Adrenal gland (tissue), 12 donors: ENCODE results near the gene CDC5L. TPM values are rescaled to one million over a fixed set of nuclear protein-coding genes. Genes with fewer than 3 reads are reported as not detected.
"Not testable (repeated sequence)": the region's sequence is repeated elsewhere in the genome, so short reads cannot be mapped to it uniquely, and the experiment has no call there.

Experiments
- DNase-seq, 7 donors: peaks; one replicate each; pipeline ENCODE4 v3.0.0-alpha.2; 2019 to 2020
- H3K27ac ChIP-seq, 5 donors: fragments of 200-600 bp; sonication (generic) in 4 of 5; 1 replicate in 3 of 5; 2 replicates in 2 of 5; pipeline versions ENCODE4 v1.5.1 to v1.8.0; 2016 to 2020; ENCODE audit warnings: mild to moderate bottlenecking in 1 of 5
- H3K27me3 ChIP-seq: fragments of 200-600 bp; 2 replicates; pipeline ENCODE4 v1.8.0; 2021
- H3K36me3 ChIP-seq, 2 donors: fragments of 200-600 bp; replicated peaks in 1 of 2; 1 replicate in 1 of 2; 2 replicates in 1 of 2; pipeline versions ENCODE4 v1.5.1 to v1.8.0; 2018 to 2022
- H3K4me1 ChIP-seq, 2 donors: fragments of 200-600 bp; replicated peaks in 1 of 2; 1 replicate in 1 of 2; 2 replicates in 1 of 2; pipeline versions ENCODE4 v1.5.1 to v1.8.0; 2018 to 2021
- H3K4me3 ChIP-seq, 4 donors: fragments of 200-600 bp; sonication (generic) in 3 of 4; one replicate each; pipeline ENCODE4 v1.5.1; 2016 to 2018
- H3K9me3 ChIP-seq, 3 donors: fragments of 200-600 bp; sonication (generic) in 1 of 3; replicated peaks in 1 of 3; 1 replicate in 2 of 3; 2 replicates in 1 of 3; pipeline versions ENCODE4 v1.5.1 to v1.8.0; 2016 to 2021
- POLR2A ChIP-seq, 2 donors: fragments of 450-650 bp; IDR thresholded peaks; one replicate each; pipeline ENCODE4 v1.6.1; 2017; ENCODE audit warnings: antibody characterized with exemption in 2 of 2, mild to moderate bottlenecking in 2 of 2, moderate library complexity in 1 of 2
- WGBS, 4 donors: extraction: QIAGEN DNeasy Blood & Tissue Kit in 2 of 4; methylation state at CpG; one replicate each; pipeline versions ENCODE4 v1.1.5 to v1.1.7; 2013 to 2017; 5-methylcytosine and 5-hydroxymethylcytosine counted together
- intact Hi-C, 2 donors: fragments of 100-400 bp; cut with DNase I; formaldehyde crosslinking; loops; one replicate each; pipeline versions ENCODE4 v1.14.1 to v1.15.0; 2022 to 2023
- polyA plus RNA-seq, 3 donors: library from polyadenylated mRNA; stranded (reverse); fragments of 200-250 nt in 2 of 3; fragments of 350-450 nt in 1 of 3; fragmentation: Illumina TruSeq in 1 of 3; extraction: RNeasy Lipid Tissue Mini Kit (QIAGEN cat#74804) in 1 of 3; gene quantifications; one replicate each; pipeline ENCODE4 v1.2.3, GENCODE V29; 2013 to 2014
- total RNA-seq, 9 donors: library from RNA; depleted of rRNA in 4 of 9; stranded (reverse); fragments of >200 nt in 4 of 9; fragments of 120-200 nt in 1 of 9; fragmentation: NEBNext Ultra II Directional in 1 of 9; extraction: Animal tissue kit (Norgen Biotek cat#: 25700) in 1 of 9; gene quantifications; one replicate each; pipeline versions ENCODE4 v1.1.0 to v1.2.4, GENCODE V29; 2013 to 2023
- TF ChIP-seq, protein P1 (sequence below), 6 experiments: fragments of 450-650 bp in 4 of 6; fragments of 200-600 bp in 2 of 6; sonication (generic) in 1 of 6; IDR thresholded peaks; 1 replicate in 5 of 6; 2 replicates in 1 of 6; pipeline versions ENCODE4 v1.5.1 to v1.8.0; 2016 to 2021; ENCODE audit warnings: antibody characterized with exemption in 6 of 6, mild to moderate bottlenecking in 2 of 6, moderate library complexity in 1 of 6
- donor health status: healthy with polysubstance abuse.
- donor health status: Bipolar disorder and iron deficiency.
- donor health status: DM: yes; HTN: yes; CAD: no.
- donor health status: DM: no; HTN: no; CAD: no.
- donor health status: DM: no; HTN: no; CAD: no.
- donor health status: DM: yes; HTN: yes; CAD: no.

CDC5L gene
- total and polyA plus RNA-seq, 12 donors, result 5.6 to 39.3 (median 20.8) TPM

DNA sequence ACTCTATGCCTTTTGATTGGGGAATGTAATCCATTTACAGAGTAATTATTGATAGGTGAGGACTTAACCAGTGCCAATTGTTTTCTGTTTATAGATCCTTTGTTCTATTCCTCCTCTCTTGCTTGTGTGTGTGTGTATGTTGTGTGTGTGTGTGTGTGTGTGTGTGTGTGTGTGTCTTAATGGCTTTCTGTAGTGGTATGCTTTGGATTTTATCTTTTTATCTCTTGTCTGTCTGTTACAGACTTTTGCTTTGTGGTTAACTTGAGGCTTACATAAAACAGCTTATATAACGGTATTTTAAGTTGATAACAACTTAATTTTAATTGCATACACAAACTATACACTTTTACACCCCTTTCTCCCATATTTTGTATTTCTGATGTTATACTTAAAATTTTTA is 54.7 kb downstream of the CDC5L start:
- peaks cover 0 to 18% of the 10 kb centered on the region in 2 donors for H3K36me3 ChIP-seq
- no peak overlapping the region for H3K27ac ChIP-seq
- DNase-seq, result no peak
- H3K4me3 ChIP-seq, result no peak overlapping the region
- WGBS, 4 donors, result 95 to 100% (median 96%) methylated on average over 1 of the region's 1 CpG
- H3K9me3 ChIP-seq, result peaks cover 0 to 16% (median 10%) of the 10 kb centered on the region in 3 donors
- intact Hi-C loops, result no loop called here
- H3K4me1 ChIP-seq, result no peaks in the 10 kb centered on the region
- H3K27me3 ChIP-seq, result no peaks in the 10 kb centered on the region
- no peak for TF ChIP-seq POLR2A (IDR thresholded peaks at IDR 0.05)
- TF ChIP-seq, protein P1, sequence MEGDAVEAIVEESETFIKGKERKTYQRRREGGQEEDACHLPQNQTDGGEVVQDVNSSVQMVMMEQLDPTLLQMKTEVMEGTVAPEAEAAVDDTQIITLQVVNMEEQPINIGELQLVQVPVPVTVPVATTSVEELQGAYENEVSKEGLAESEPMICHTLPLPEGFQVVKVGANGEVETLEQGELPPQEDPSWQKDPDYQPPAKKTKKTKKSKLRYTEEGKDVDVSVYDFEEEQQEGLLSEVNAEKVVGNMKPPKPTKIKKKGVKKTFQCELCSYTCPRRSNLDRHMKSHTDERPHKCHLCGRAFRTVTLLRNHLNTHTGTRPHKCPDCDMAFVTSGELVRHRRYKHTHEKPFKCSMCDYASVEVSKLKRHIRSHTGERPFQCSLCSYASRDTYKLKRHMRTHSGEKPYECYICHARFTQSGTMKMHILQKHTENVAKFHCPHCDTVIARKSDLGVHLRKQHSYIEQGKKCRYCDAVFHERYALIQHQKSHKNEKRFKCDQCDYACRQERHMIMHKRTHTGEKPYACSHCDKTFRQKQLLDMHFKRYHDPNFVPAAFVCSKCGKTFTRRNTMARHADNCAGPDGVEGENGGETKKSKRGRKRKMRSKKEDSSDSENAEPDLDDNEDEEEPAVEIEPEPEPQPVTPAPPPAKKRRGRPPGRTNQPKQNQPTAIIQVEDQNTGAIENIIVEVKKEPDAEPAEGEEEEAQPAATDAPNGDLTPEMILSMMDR (IDR thresholded peaks at IDR 0.05), result no peak

DNA sequence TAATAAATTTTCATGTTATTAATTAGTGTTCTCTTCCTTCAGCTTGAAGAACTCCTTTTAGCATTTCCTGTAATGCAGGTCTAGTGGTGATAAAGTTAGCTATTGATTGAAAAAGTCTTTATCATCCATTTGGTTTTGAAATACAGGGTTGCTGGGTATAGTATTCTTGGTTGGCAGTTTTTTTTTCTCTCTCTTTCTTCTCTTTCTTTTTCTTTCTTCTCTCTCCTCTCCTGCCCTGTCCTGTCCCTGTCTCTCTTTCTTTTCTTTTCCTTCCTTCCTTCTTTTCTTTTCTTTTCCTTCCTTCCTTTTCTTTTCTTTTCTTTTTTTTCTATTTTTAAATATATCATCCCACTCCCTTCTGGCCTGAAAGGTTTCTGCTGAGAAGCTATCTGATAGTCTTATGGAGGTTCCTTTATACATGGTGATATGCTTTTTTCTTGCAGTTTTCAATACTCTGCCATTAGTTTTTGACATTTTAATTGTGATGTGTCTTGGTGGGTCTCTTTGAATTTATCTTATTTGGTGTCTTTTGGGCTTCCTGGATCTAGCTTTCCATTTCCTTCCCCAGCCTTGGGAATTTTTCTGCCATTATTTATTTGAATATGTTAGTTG is 55.4 kb downstream of the CDC5L start:
- TF ChIP-seq, protein P1 (IDR thresholded peaks at IDR 0.05), result no peak
- TF ChIP-seq POLR2A (IDR thresholded peaks at IDR 0.05), result no peak
- Histone ChIP-seq H3K4me1 (no peaks in the 10 kb centered on the region), H3K9me3 (peaks cover 0 to 16% (median 10%) of the 10 kb centered on the region in 3 donors), H3K4me3 (no peak overlapping the region), H3K27me3 (no peaks in the 10 kb centered on the region), H3K27ac (no peak overlapping the region), H3K36me3 (peaks cover 0 to 24% of the 10 kb centered on the region in 2 donors)
- intact Hi-C loops, result no loop called here
- DNase-seq, result no peak

GRCh38 chr6:44444853-44445252 is 57.3 kb downstream of the CDC5L start:
- DNase-seq, result no peak
- intact Hi-C loops, result no loop called here
- no peak for TF ChIP-seq POLR2A (IDR thresholded peaks at IDR 0.05)
- TF ChIP-seq, protein P1 (IDR thresholded peaks at IDR 0.05), result no peak
- no peak overlapping the region for H3K4me3 ChIP-seq
- peaks cover 0 to 16% (median 10%) of the 10 kb centered on the region in 3 donors for H3K9me3 ChIP-seq
- H3K27ac ChIP-seq, result no peak overlapping the region
- H3K4me1 ChIP-seq, result no peaks in the 10 kb centered on the region
- H3K27me3 ChIP-seq, result no peaks in the 10 kb centered on the region
- 78 to 97% (median 82%) methylated on average over 1 of the region's 1 CpG for WGBS, 4 donors
- peaks cover 0 to 24% of the 10 kb centered on the region in 2 donors for H3K36me3 ChIP-seq

- TF ChIP-seq, protein P1 (IDR thresholded peaks at IDR 0.05), result no peak
- TF ChIP-seq POLR2A (IDR thresholded peaks at IDR 0.05), result no peak
- Histone ChIP-seq H3K27me3 (no peaks in the 10 kb centered on the region), H3K4me1 (no peaks in the 10 kb centered on the region), H3K27ac (no peak overlapping the region), H3K4me3 (no peak overlapping the region), H3K9me3 (peaks cover 0 to 16% (median 10%) of the 10 kb centered on the region in 3 donors), H3K36me3 (peaks cover 0 to 24% of the 10 kb centered on the region in 2 donors)
- DNase-seq, result no peak
- WGBS, 4 donors, result 83 to 86% (median 85%) methylated on average over 4 of the region's 4 CpGs
- intact Hi-C loops, result no loop called here
Observed at GRCh38 chr6:44446626-44447300, 59.3 kb downstream of the CDC5L start.

- H3K9me3 ChIP-seq, H3K27me3 ChIP-seq, intact Hi-C loops, H3K4me1 ChIP-seq, DNase-seq, H3K4me3 ChIP-seq, H3K27ac ChIP-seq: not testable (repeated sequence)
- WGBS, 4 donors, result 76 to 92% (median 86%) methylated on average over 2 of the region's 2 CpGs
- H3K36me3 ChIP-seq, result peaks cover 0 to 24% of the 10 kb centered on the region in 2 donors
Observed at GRCh38 chr6:44449181-44449580, 61.7 kb downstream of the CDC5L start.
